GM10266 (cell line): ENCODE results near the gene TOX2.

Experiments
- DNase-seq: peaks from one replicate; pipeline ENCODE4 v3.0.0; 2012; ENCODE audit errors: extremely low spot score
- TF ChIP-seq, protein P1 (sequence below): IDR thresholded peaks from 2 replicates; pipeline ENCODE4 v1.5.1; 2012; ENCODE audit warnings: mild to moderate bottlenecking, low read depth; ENCODE audit not compliant: control insufficient read depth, insufficient read depth; ENCODE audit errors: missing control alignments

The TOX2 gene

GRCh38 chr20:44118185-44119033 is 203.8 kb downstream of the TOX2 start:
- no peak for DNase-seq
- TF ChIP-seq, protein P1, sequence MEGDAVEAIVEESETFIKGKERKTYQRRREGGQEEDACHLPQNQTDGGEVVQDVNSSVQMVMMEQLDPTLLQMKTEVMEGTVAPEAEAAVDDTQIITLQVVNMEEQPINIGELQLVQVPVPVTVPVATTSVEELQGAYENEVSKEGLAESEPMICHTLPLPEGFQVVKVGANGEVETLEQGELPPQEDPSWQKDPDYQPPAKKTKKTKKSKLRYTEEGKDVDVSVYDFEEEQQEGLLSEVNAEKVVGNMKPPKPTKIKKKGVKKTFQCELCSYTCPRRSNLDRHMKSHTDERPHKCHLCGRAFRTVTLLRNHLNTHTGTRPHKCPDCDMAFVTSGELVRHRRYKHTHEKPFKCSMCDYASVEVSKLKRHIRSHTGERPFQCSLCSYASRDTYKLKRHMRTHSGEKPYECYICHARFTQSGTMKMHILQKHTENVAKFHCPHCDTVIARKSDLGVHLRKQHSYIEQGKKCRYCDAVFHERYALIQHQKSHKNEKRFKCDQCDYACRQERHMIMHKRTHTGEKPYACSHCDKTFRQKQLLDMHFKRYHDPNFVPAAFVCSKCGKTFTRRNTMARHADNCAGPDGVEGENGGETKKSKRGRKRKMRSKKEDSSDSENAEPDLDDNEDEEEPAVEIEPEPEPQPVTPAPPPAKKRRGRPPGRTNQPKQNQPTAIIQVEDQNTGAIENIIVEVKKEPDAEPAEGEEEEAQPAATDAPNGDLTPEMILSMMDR, result no peak
